ENCODE results near the gene SLC23A2. TPM values are rescaled to one million over a fixed set of nuclear protein-coding genes. Genes with fewer than 3 reads are reported as not detected.

The SLC23A2 gene
- polyA plus RNA-seq, 1 of the 3 experiments (the other 2 are of a cell fraction) = 14.0 TPM

GRCh38 chr20:4982281-4982680, 19.0 kb downstream of the SLC23A2 start:
- Histone ChIP-seq H3K9me2 (no peaks in the 10 kb centered on the region), H3K4me2 (no peak overlapping the region), H3K36me3 (replicated peaks in 1 of 2; ENCODE audit: control insufficient read depth in 1 of 2, insufficient read depth in 2 of 2, low read length in 1 of 2) (no peaks in the 10 kb centered on the region), H3K9me3 (no peaks in the 10 kb centered on the region), H3K9ac (no peak overlapping the region), H3K79me2 (ENCODE audit: insufficient read depth) (peaks cover 48% of the 10 kb centered on the region), H3F3A (replicated peaks; ENCODE audit: insufficient read depth) (no peaks in the 10 kb centered on the region), H2AFZ (ENCODE audit: low read depth) (no peak overlapping the region), H3K4me3 (ENCODE audit: low read depth in 2 of 2, low read length in 1 of 2) (no peak overlapping the region), H3K27me3 (ENCODE audit: insufficient read depth) (no peaks in the 10 kb centered on the region), H3K27ac (ENCODE audit: low read depth in 2 of 2, low read length in 1 of 2) (no peak overlapping the region), H3K4me1 (ENCODE audit: control insufficient read depth in 1 of 2, insufficient read depth in 2 of 2, low read depth in 1 of 2, low read length in 1 of 2) (peaks cover 0 to 3% of the 10 kb centered on the region in 2 experiments; a peak in 1 of 4 replicates), H4K20me1 (ENCODE audit: insufficient read depth) (no peaks in the 10 kb centered on the region)
- DNase-seq = no peak
- TF ChIP-seq POLR2AphosphoS5 (IDR thresholded peaks at IDR 0.05; ENCODE audit: low read depth, low read length) (no peak), FOXJ3 (CRISPR knock-in tag; IDR thresholded peaks at IDR 0.05) (no peak), MXI1 (IDR thresholded peaks at IDR 0.05; ENCODE audit: low read depth, low read length) (no peak), TEAD4 (IDR thresholded peaks at IDR 0.05; ENCODE audit: borderline replicate concordance, insufficient read depth) (no peak), PBX3 (IDR thresholded peaks at IDR 0.05) (no peak), NRF1 (IDR thresholded peaks at IDR 0.05; ENCODE audit: low read depth, low read length) (no peak), MEF2A (IDR thresholded peaks at IDR 0.05; ENCODE audit: borderline replicate concordance, low read depth) (no peak), YY1 (IDR thresholded peaks at IDR 0.05; ENCODE audit: low read depth) (no peak)
- 98% methylated on average over 4 of the region's 4 CpGs for WGBS (ENCODE audit: low lambda C conversion rate)
- POLR2A ChIA-PET = no interaction called here
- CTCF ChIA-PET = no interaction called here

- DNase-seq = no peak
- CTCF ChIA-PET = no interaction called here
- WGBS (ENCODE audit: low lambda C conversion rate) = 92% methylated on average over 1 of the region's 1 CpG
- POLR2A ChIA-PET = no interaction called here
- no peak overlapping the region for H3K9ac ChIP-seq
- no peaks in the 10 kb centered on the region for H3K9me3 ChIP-seq
- peaks cover 44% of the 10 kb centered on the region for H3K79me2 ChIP-seq (ENCODE audit: insufficient read depth)
- H3K4me3 ChIP-seq (ENCODE audit: low read depth in 2 of 2, low read length in 1 of 2) = no peak overlapping the region
- no peaks in the 10 kb centered on the region for H3F3A ChIP-seq (replicated peaks; ENCODE audit: insufficient read depth)
- no peak overlapping the region for H3K27ac ChIP-seq (ENCODE audit: low read depth in 2 of 2, low read length in 1 of 2)
- H2AFZ ChIP-seq (ENCODE audit: low read depth) = no peak overlapping the region
- no peaks in the 10 kb centered on the region for H4K20me1 ChIP-seq (ENCODE audit: insufficient read depth)
- no peaks in the 10 kb centered on the region for H3K36me3 ChIP-seq (replicated peaks in 1 of 2; ENCODE audit: control insufficient read depth in 1 of 2, insufficient read depth in 2 of 2, low read length in 1 of 2)
- TF ChIP-seq REST (IDR thresholded peaks at IDR 0.05; ENCODE audit: low read depth, low read length) = no peak
- TF ChIP-seq YY1 (IDR thresholded peaks at IDR 0.05; ENCODE audit: low read depth) = no peak
- no peak for TF ChIP-seq ELF1 (IDR thresholded peaks at IDR 0.05)
- H3K27me3 ChIP-seq (ENCODE audit: insufficient read depth) = no peaks in the 10 kb centered on the region
- no peaks in the 10 kb centered on the region for H3K9me2 ChIP-seq
- no peaks in the 10 kb centered on the region; a peak in 1 of 4 replicates for H3K4me1 ChIP-seq (ENCODE audit: control insufficient read depth in 1 of 2, insufficient read depth in 2 of 2, low read depth in 1 of 2, low read length in 1 of 2)
- no peak overlapping the region for H3K4me2 ChIP-seq
These were observed 21.4 kb downstream of the SLC23A2 start for GRCh38 chr20:4979841-4980410.
